GM11168 (cell line): Measurements from ENCODE around the gene PPM1B.
"Not testable (repeated sequence)": the region's sequence is repeated elsewhere in the genome, so short reads cannot be mapped to it uniquely, and the experiment has no call there.

Source experiments
- in situ Hi-C: fragments of 300-500 bp; cut with MboI; formaldehyde crosslinking; loops from one replicate; pipeline ENCODE4 v1.12.0; 2022; ENCODE audit warnings: low sequenced_read_pairs; ENCODE audit not compliant: unreplicated experiment

Gene PPM1B

GRCh38 chr2:44246436-44246835 lies 77.8 kb downstream of the PPM1B start:
- in situ Hi-C loops: no loop called here

GRCh38 chr2:44246840-44247369 lies 78.2 kb downstream of the PPM1B start:
- in situ Hi-C loops: no loop called here

GRCh38 chr2:44247924-44248323 lies 79.2 kb downstream of the PPM1B start:
- in situ Hi-C loops: no loop called here

- in situ Hi-C loops: not testable (repeated sequence)
Observed at GRCh38 chr2:44249269-44249668, 80.6 kb downstream of the PPM1B start.

GRCh38 chr2:44250376-44250775 lies 81.7 kb downstream of the PPM1B start:
- in situ Hi-C loops: no loop called here

GRCh38 chr2:44254023-44254422 lies 85.3 kb downstream of the PPM1B start:
- in situ Hi-C loops: no loop called here

GRCh38 chr2:44255704-44256103 lies 87.0 kb downstream of the PPM1B start:
- in situ Hi-C loops: not testable (repeated sequence)

- in situ Hi-C loops: not testable (repeated sequence)
Observed at GRCh38 chr2:44257802-44258201, 89.1 kb downstream of the PPM1B start.

GRCh38 chr2:44267269-44267795 lies 98.7 kb downstream of the PPM1B start:
- in situ Hi-C loops: no loop called here

- in situ Hi-C loops: no loop called here
Observed at GRCh38 chr2:44267796-44268648, 99.3 kb downstream of the PPM1B start.

GRCh38 chr2:44269831-44270230 lies 101.2 kb downstream of the PPM1B start:
- in situ Hi-C loops: no loop called here

- in situ Hi-C loops: no loop called here
Observed at GRCh38 chr2:44271296-44271695, 102.6 kb downstream of the PPM1B start.

GRCh38 chr2:44273076-44273475 lies 104.4 kb downstream of the PPM1B start:
- in situ Hi-C loops: no loop called here

GRCh38 chr2:44273596-44273995 lies 104.9 kb downstream of the PPM1B start:
- in situ Hi-C loops: no loop called here

- in situ Hi-C loops: no loop called here
Observed at GRCh38 chr2:44275927-44276303, 107.2 kb downstream of the PPM1B start.

GRCh38 chr2:44277541-44277940 lies 108.9 kb downstream of the PPM1B start:
- in situ Hi-C loops: no loop called here

- in situ Hi-C loops: no loop called here
Observed at GRCh38 chr2:44280869-44281268, 112.2 kb downstream of the PPM1B start.
